GM12875 (cell line): ENCODE data around the gene YTHDC2.

Experiments
- H3K4me3 ChIP-seq: one replicate; pipeline ENCODE4 v1.5.1; 2011; ENCODE audit warnings: low read depth, low read length, control low read depth
- CTCF ChIP-seq: IDR thresholded peaks from 2 replicates; pipeline ENCODE4 v1.5.1; 2011; ENCODE audit warnings: low read depth, mild to moderate bottlenecking, control low read depth, inconsistent platforms, low read length, moderate library complexity, borderline replicate concordance; ENCODE audit not compliant: insufficient read depth

The YTHDC2 gene

DNA sequence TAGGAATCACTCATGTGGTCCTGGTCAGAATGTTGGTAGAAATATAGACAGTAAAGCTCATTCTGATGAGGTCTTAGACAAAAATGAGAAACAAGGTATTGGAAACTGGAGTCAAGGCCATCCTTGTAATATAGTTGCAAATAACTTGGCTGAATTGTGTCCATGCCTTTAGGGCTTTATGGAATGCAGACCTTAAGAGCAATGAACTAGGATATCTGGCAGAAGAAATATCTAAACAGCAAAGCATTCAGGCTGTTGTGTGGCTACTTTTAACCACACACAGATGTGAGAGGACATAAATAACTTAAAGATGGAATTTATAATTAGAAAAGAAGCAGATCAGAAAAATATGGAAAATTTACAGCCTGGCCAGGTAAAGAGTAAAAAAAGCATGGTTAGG lies 128.2 kb downstream of the YTHDC2 start:
- H3K4me3 ChIP-seq, result no peak overlapping the region
- TF ChIP-seq CTCF, result no peak
